Type B pancreatic cell (in vitro differentiated cells): Measurements from ENCODE around the gene PET100. TPM values are rescaled to one million over a fixed set of nuclear protein-coding genes. Genes with fewer than 3 reads are reported as not detected.

Experiments
- DNase-seq: peaks from one replicate; pipeline ENCODE4 v3.0.0; 2021; ENCODE audit warnings: mixed read lengths; ENCODE audit not compliant: unreplicated experiment; ENCODE audit errors: extremely low spot score
- H3K27ac Mint-ChIP-seq: 2 replicates; pipeline ENCODE4 v1.8.0; 2021; ENCODE audit warnings: mild to moderate bottlenecking, mixed read lengths
- H3K27me3 Mint-ChIP-seq: 2 replicates; pipeline ENCODE4 v1.8.0; 2021; ENCODE audit warnings: mixed read lengths
- H3K36me3 Mint-ChIP-seq: 2 replicates; pipeline ENCODE4 v1.8.0; 2021; ENCODE audit warnings: mixed read lengths
- H3K4me1 Mint-ChIP-seq: one replicate; pipeline ENCODE4 v1.8.0; 2021; ENCODE audit warnings: mixed read lengths; ENCODE audit not compliant: unreplicated experiment
- H3K4me3 Mint-ChIP-seq: 2 replicates; pipeline ENCODE4 v1.8.0; 2021; ENCODE audit warnings: mild to moderate bottlenecking, mixed read lengths
- H3K9me3 Mint-ChIP-seq: 2 replicates; pipeline ENCODE4 v1.8.0; 2021; ENCODE audit warnings: mixed read lengths
- total RNA-seq: library from RNA; stranded (reverse); gene quantifications from 2 replicates; pipeline ENCODE4 v1.2.1, GENCODE V29; 2021; ENCODE audit warnings: low replicate concordance
- TF ChIP-seq, protein P1 (sequence below): fragments of 200-600 bp; sonication (generic); conservative IDR thresholded peaks from 2 replicates; pipeline ENCODE4 v1.5.0; 2021; ENCODE audit warnings: antibody characterized with exemption, mild to moderate bottlenecking

PET100 gene
- total RNA-seq, 1 donor from 2014 or later, result 160 TPM

DNA sequence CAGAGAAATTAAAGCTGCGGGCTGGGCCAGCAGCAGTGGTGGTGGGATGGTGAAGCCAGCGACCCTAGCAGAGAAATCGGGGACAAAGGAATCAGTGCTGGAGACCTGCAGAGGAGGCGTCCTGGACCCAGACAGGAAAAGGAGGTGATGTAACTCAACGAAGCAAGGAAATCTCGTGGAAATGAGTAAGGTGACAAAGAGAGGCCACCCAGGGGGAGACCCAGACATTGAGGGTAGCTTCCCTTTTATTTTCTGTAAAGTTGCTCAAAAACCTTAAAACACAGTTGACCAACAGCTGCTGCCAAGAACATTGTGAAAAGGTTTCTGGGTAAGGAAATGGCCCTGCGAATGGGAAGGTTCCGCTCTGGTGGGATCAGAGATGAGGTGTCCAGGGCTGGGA is 26.0 kb downstream of the PET100 start:
- H3K27ac Mint-ChIP-seq, result no peak overlapping the region
- H3K4me1 Mint-ChIP-seq, result peaks cover 14% of the 10 kb centered on the region
- H3K27me3 Mint-ChIP-seq, result peaks cover 9% of the 10 kb centered on the region
- H3K9me3 Mint-ChIP-seq, result no peaks in the 10 kb centered on the region
- H3K4me3 Mint-ChIP-seq, result no peak overlapping the region
- TF ChIP-seq, protein P1, sequence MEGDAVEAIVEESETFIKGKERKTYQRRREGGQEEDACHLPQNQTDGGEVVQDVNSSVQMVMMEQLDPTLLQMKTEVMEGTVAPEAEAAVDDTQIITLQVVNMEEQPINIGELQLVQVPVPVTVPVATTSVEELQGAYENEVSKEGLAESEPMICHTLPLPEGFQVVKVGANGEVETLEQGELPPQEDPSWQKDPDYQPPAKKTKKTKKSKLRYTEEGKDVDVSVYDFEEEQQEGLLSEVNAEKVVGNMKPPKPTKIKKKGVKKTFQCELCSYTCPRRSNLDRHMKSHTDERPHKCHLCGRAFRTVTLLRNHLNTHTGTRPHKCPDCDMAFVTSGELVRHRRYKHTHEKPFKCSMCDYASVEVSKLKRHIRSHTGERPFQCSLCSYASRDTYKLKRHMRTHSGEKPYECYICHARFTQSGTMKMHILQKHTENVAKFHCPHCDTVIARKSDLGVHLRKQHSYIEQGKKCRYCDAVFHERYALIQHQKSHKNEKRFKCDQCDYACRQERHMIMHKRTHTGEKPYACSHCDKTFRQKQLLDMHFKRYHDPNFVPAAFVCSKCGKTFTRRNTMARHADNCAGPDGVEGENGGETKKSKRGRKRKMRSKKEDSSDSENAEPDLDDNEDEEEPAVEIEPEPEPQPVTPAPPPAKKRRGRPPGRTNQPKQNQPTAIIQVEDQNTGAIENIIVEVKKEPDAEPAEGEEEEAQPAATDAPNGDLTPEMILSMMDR, result no peak
- no peaks in the 10 kb centered on the region for H3K36me3 Mint-ChIP-seq
- DNase-seq, result no peak

DNA sequence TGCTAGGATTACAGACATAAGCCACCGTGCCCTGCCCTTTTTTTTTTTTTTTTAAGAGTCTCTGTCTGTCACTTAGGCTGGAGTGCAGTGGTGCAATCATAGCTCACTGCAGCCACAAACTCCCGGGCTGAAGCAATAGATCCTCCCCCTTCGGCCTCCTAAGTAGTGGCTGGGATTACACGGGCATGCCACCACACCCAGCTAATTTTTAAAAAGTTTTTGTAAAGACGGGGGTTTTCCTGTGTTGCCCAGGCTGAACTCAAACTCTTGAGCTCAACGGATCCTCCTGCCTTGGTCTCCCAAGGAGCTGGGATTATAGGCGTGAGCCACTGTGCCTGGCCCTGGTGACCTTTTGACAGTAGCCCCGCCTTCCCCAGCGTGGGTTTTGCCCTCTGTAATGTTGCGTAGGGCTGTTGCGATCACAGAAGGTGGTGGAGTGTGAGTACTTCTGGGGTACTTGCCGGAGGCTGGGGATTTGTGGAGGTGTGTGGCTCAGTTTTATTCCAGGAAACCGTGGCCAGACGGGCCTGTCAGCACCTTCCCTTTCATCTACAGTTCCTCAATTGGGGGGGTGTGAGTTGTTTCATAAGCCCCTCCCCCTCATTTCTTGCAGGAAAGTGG is 27.6 kb downstream of the PET100 start:
- no peak for DNase-seq
- no peaks in the 10 kb centered on the region for H3K36me3 Mint-ChIP-seq
- no peak overlapping the region for H3K27ac Mint-ChIP-seq
- H3K27me3 Mint-ChIP-seq, result peaks cover 2% of the 10 kb centered on the region
- H3K4me3 Mint-ChIP-seq, result no peak overlapping the region
- H3K4me1 Mint-ChIP-seq, result peaks cover 10% of the 10 kb centered on the region
- TF ChIP-seq, protein P1, result no peak
- H3K9me3 Mint-ChIP-seq, result no peaks in the 10 kb centered on the region

- TF ChIP-seq, protein P1, result no peak
- H3K4me3 Mint-ChIP-seq, result no peak overlapping the region
- H3K27me3 Mint-ChIP-seq, result no peaks in the 10 kb centered on the region
- peaks cover 3% of the 10 kb centered on the region for H3K4me1 Mint-ChIP-seq
- H3K27ac Mint-ChIP-seq, result no peak overlapping the region
- no peaks in the 10 kb centered on the region for H3K36me3 Mint-ChIP-seq
- H3K9me3 Mint-ChIP-seq, result no peaks in the 10 kb centered on the region
- no peak for DNase-seq
Measured at GRCh38 chr19:7658219-7658686, 28.7 kb downstream of the PET100 start.

DNA sequence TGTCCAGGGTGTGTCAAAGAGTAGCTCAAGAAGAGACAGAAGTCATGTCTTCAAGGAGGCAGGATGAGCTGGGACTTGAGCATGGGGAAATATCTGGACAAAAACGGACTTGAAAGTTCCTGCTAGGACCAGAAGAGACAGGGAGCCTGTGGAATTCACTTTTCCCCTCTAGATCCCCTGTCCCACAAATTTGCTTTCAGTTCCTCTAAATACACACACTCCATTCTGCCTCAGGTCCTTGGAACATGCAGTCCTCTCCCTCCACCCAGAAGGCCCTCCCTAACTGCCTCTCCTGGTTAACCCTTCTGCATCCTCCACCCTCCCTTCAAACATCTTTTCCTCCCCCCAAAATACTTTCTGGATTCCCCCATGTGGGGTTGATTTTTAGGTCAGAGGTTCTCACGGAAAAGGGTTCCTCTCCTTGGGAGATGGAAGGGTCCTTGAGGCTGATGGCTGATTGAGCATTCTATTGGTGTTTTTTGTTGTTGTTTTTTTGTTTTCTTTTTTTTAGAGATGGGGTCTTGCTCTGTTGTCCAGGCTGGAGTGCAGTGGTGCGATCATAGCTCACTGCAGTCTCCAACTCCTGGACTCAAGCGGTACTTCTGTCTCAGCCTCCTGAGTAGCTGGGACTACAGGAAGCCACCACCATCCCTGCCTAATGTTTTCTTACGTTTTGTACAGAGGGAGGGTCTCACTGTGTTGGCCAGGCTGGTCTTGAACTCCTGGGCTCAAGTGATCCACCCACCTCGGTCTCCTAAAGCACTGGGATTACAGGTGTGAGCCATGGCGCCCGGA is 32.3 kb downstream of the PET100 start:
- H3K4me3 Mint-ChIP-seq, result no peak overlapping the region

GRCh38 chr19:7662657-7663056 is 33.1 kb downstream of the PET100 start:
- no peak for DNase-seq
- no peaks in the 10 kb centered on the region for H3K9me3 Mint-ChIP-seq
- H3K27me3 Mint-ChIP-seq, result peaks cover 8% of the 10 kb centered on the region
- H3K36me3 Mint-ChIP-seq, result no peaks in the 10 kb centered on the region
- no peak overlapping the region for H3K27ac Mint-ChIP-seq
- TF ChIP-seq, protein P1, result no peak
- H3K4me1 Mint-ChIP-seq, result no peaks in the 10 kb centered on the region
- no peak overlapping the region for H3K4me3 Mint-ChIP-seq

More for the DNA sequence above, 32.3 kb downstream of the PET100 start:
- Mint-ChIP-seq H3K27ac (no peak overlapping the region), H3K4me1 (no peaks in the 10 kb centered on the region), H3K36me3 (no peaks in the 10 kb centered on the region), H3K27me3 (peaks cover 3% of the 10 kb centered on the region), H3K9me3 (no peaks in the 10 kb centered on the region)
- no peak for DNase-seq
- TF ChIP-seq, protein P1, result no peak
